ENCODE data around the gene NCKAP5.

GRCh38 chr2:133152801-133153200 is 415.5 kb downstream of the NCKAP5 start:
- TF ChIP-seq, protein P1, sequence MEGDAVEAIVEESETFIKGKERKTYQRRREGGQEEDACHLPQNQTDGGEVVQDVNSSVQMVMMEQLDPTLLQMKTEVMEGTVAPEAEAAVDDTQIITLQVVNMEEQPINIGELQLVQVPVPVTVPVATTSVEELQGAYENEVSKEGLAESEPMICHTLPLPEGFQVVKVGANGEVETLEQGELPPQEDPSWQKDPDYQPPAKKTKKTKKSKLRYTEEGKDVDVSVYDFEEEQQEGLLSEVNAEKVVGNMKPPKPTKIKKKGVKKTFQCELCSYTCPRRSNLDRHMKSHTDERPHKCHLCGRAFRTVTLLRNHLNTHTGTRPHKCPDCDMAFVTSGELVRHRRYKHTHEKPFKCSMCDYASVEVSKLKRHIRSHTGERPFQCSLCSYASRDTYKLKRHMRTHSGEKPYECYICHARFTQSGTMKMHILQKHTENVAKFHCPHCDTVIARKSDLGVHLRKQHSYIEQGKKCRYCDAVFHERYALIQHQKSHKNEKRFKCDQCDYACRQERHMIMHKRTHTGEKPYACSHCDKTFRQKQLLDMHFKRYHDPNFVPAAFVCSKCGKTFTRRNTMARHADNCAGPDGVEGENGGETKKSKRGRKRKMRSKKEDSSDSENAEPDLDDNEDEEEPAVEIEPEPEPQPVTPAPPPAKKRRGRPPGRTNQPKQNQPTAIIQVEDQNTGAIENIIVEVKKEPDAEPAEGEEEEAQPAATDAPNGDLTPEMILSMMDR (IDR thresholded peaks at IDR 0.05 in 8 of 11, conservative IDR thresholded peaks at IDR 0.05 in 3 of 11): no peak
- TF ChIP-seq POLR2AphosphoS5 (IDR thresholded peaks at IDR 0.05) (no peak), POLR2A (IDR thresholded peaks at IDR 0.05) (no peak)

Measured in spleen (tissue), 7 donors.